DOHH2 (cell line): ENCODE results near the gene TGM4.

ENCODE experiments used
- CTCF ChIP-seq: fragments of 200-600 bp; sonication (generic); IDR thresholded peaks from one replicate; pipeline ENCODE4 v1.5.1; 2014; ENCODE audit warnings: antibody characterized with exemption, mild to moderate bottlenecking, low read depth, low read length; ENCODE audit not compliant: poor library complexity, severe bottlenecking
- EZH2phosphoT487 ChIP-seq: fragments of 200-600 bp; sonication (generic); IDR thresholded peaks from 2 replicates; pipeline ENCODE4 v1.6.1; 2017; ENCODE audit warnings: borderline replicate concordance, mild to moderate bottlenecking, antibody characterized with exemption, low read length, moderate library complexity, mixed read lengths

GRCh38 chr3:44924457-44925084 is 50.2 kb downstream of the TGM4 start:
- TF ChIP-seq CTCF (no peak), EZH2phosphoT487 (no peak)
